OCI-LY7 (cell line): ENCODE data around the gene SELENOK.
A peak's percentile ranks its signal among the peaks of the same experiment; 100 is the strongest.

Experiments used
- EZH2phosphoT487 ChIP-seq: fragments of 200-600 bp; sonication (generic); IDR thresholded peaks from 2 replicates; pipeline ENCODE4 v1.6.1; 2018; ENCODE audit warnings: low read depth, borderline replicate concordance, mild to moderate bottlenecking, mixed run types, antibody characterized with exemption, low read length, moderate library complexity, mixed read lengths
- TF ChIP-seq, protein P1 (sequence below): fragments of 200-600 bp; sonication (generic); conservative IDR thresholded peaks from 2 replicates; pipeline ENCODE4 v1.5.1; 2014; ENCODE audit warnings: mild to moderate bottlenecking, antibody characterized with exemption, low read length, moderate library complexity, mixed read lengths

- no peak for TF ChIP-seq EZH2phosphoT487
- TF ChIP-seq, protein P1, sequence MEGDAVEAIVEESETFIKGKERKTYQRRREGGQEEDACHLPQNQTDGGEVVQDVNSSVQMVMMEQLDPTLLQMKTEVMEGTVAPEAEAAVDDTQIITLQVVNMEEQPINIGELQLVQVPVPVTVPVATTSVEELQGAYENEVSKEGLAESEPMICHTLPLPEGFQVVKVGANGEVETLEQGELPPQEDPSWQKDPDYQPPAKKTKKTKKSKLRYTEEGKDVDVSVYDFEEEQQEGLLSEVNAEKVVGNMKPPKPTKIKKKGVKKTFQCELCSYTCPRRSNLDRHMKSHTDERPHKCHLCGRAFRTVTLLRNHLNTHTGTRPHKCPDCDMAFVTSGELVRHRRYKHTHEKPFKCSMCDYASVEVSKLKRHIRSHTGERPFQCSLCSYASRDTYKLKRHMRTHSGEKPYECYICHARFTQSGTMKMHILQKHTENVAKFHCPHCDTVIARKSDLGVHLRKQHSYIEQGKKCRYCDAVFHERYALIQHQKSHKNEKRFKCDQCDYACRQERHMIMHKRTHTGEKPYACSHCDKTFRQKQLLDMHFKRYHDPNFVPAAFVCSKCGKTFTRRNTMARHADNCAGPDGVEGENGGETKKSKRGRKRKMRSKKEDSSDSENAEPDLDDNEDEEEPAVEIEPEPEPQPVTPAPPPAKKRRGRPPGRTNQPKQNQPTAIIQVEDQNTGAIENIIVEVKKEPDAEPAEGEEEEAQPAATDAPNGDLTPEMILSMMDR = 0 out of 2 replicates have a peak, but pooled peaks have one; percentile 22
Measured at GRCh38 chr3:53939813-53940212, 48.2 kb upstream of the SELENOK start.
